IMR-90 (cell line): ENCODE results near the gene ARHGEF7. TPM values are rescaled to one million over a fixed set of nuclear protein-coding genes. Genes with fewer than 3 reads are reported as not detected.

Source experiments
- ATAC-seq: fragments of 200-7000 bp; cut with Tn5 transposase; 2 replicates; pipeline ENCODE4 v1.9.1; 2020; ENCODE audit warnings: low read depth, mild to moderate bottlenecking, moderate library complexity
- BruUV-seq: library from RNA; stranded (reverse); fragments of 400-500 nt; replicated peaks from 2 replicates; lab custom pipeline; 2021; lab: Mats Ljungman, UMichigan
- CTCF ChIA-PET: fragments of 300-600 bp; formaldehyde crosslinking; extraction: SDS; loops from one replicate; lab custom pipeline; 2021; ENCODE audit warnings: antibody characterized with exemption; lab: Yijun Ruan, JAX
- POLR2A ChIA-PET: fragments of 300-600 bp; sonication (Branson Sonifier 250); formaldehyde crosslinking; loops from one replicate; lab custom pipeline; 2022; ENCODE audit warnings: antibody characterized with exemption; ENCODE audit not compliant: unreplicated experiment; lab: Charles Lee
- DNase-seq: peaks from one replicate; pipeline ENCODE4 v3.0.0; 2013
- H2AFZ ChIP-seq: replicated peaks from 2 replicates; pipeline ENCODE3; 2013; ENCODE audit warnings: low read length, mild to moderate bottlenecking; ENCODE audit not compliant: poor library complexity
- H2AK5ac ChIP-seq: 2 replicates; pipeline ENCODE4 v1.6.1; 2013; ENCODE audit warnings: low read depth, low read length, inconsistent platforms
- H2AK9ac ChIP-seq: replicated peaks from 2 replicates; pipeline ENCODE3; 2013; ENCODE audit warnings: mild to moderate bottlenecking, low read depth, low read length, moderate library complexity; ENCODE audit not compliant: poor library complexity
- H2BK120ac ChIP-seq: 2 replicates; pipeline ENCODE4 v1.6.1; 2013; ENCODE audit warnings: low read depth, low read length, inconsistent platforms
- H2BK15ac ChIP-seq: 3 replicates; pipeline ENCODE4 v1.6.1; 2013; ENCODE audit warnings: low read depth, low read length, inconsistent platforms
- H2BK20ac ChIP-seq: 2 replicates; pipeline ENCODE4 v1.6.1; 2013; ENCODE audit warnings: low read depth, mild to moderate bottlenecking, inconsistent platforms, low read length, moderate library complexity
- H2BK5ac ChIP-seq: 2 replicates; pipeline ENCODE4 v1.6.1; 2013; ENCODE audit warnings: mild to moderate bottlenecking, low read depth, low read length, inconsistent platforms; ENCODE audit not compliant: poor library complexity, severe bottlenecking
- H3K14ac ChIP-seq: replicated peaks from 2 replicates; pipeline ENCODE4 v1.6.1; 2013; ENCODE audit warnings: low read depth, low read length, inconsistent platforms
- H3K18ac ChIP-seq: 2 replicates; pipeline ENCODE4 v1.6.1; 2013; ENCODE audit warnings: low read depth, low read length, control low read depth
- H3K23ac ChIP-seq: 2 replicates; pipeline ENCODE4 v1.6.1; 2013; ENCODE audit warnings: low read depth, low read length, inconsistent platforms
- H3K27ac ChIP-seq: 2 replicates; pipeline ENCODE4 v1.5.1; 2013; ENCODE audit warnings: mild to moderate bottlenecking, control low read depth, low read length; ENCODE audit not compliant: insufficient read depth
- H3K27me3 ChIP-seq: 2 replicates; pipeline ENCODE4 v1.6.1; 2013; ENCODE audit warnings: low read length; ENCODE audit not compliant: control insufficient read depth, insufficient read depth
- H3K36me3 ChIP-seq: 2 replicates; pipeline ENCODE4 v1.6.1; 2013; ENCODE audit warnings: low read length, mixed read lengths; ENCODE audit not compliant: control insufficient read depth, insufficient read depth
- H3K4ac ChIP-seq: 2 replicates; pipeline ENCODE4 v1.6.1; 2013; ENCODE audit warnings: low read depth, low read length, inconsistent platforms
- H3K4me1 ChIP-seq: 2 replicates; pipeline ENCODE4 v1.6.1; 2013; ENCODE audit warnings: low read length, mixed read lengths; ENCODE audit not compliant: control insufficient read depth, insufficient read depth
- H3K4me2 ChIP-seq: 2 replicates; pipeline ENCODE4 v1.6.1; 2013; ENCODE audit warnings: low read depth, mild to moderate bottlenecking, control low read depth, low read length, moderate library complexity
- H3K4me3 ChIP-seq: 2 replicates; pipeline ENCODE4 v1.5.1; 2013; ENCODE audit warnings: low read depth, mild to moderate bottlenecking, control low read depth, low read length, moderate library complexity; ENCODE audit not compliant: insufficient read depth
- H3K56ac ChIP-seq: 2 replicates; pipeline ENCODE4 v1.6.1; 2013; ENCODE audit warnings: low read length, inconsistent platforms; ENCODE audit not compliant: insufficient read depth; ENCODE audit errors: extremely low read depth
- H3K79me1 ChIP-seq, 2 experiments: 2 replicates each; pipeline ENCODE4 v1.6.1; 2013; ENCODE audit warnings: low read length in 2 of 2, inconsistent platforms in 1 of 2, low read depth in 1 of 2
- H3K9ac ChIP-seq: 2 replicates; pipeline ENCODE4 v1.6.1; 2013; ENCODE audit warnings: low read depth, low read length, control low read depth
- H3K9me1 ChIP-seq: 2 replicates; pipeline ENCODE4 v1.6.1; 2013; ENCODE audit warnings: low read length, inconsistent platforms; ENCODE audit not compliant: insufficient read depth
- H3K9me3 ChIP-seq: 2 replicates; pipeline ENCODE4 v1.6.1; 2013; ENCODE audit warnings: low read length; ENCODE audit not compliant: control insufficient read depth, insufficient read depth
- H4K20me1 ChIP-seq: 2 replicates; pipeline ENCODE4 v1.6.1; 2013; ENCODE audit warnings: low read length, inconsistent platforms; ENCODE audit not compliant: insufficient read depth
- H4K5ac ChIP-seq: 2 replicates; pipeline ENCODE4 v1.6.1; 2013; ENCODE audit warnings: mild to moderate bottlenecking, low read depth, low read length, control low read depth
- H4K8ac ChIP-seq, 2 experiments: 2 replicates each; pipeline ENCODE4 v1.6.1; 2013; ENCODE audit warnings: low read depth in 2 of 2, low read length in 2 of 2, control low read depth in 1 of 2, inconsistent platforms in 1 of 2
- H4K91ac ChIP-seq: 2 replicates; pipeline ENCODE4 v1.6.1; 2013; ENCODE audit warnings: low read depth, low read length, inconsistent platforms; ENCODE audit not compliant: insufficient read depth
- BHLHE40 ChIP-seq: fragments of 150-350 bp; IDR thresholded peaks from 2 replicates; pipeline ENCODE4 v1.6.1; 2016; ENCODE audit warnings: mild to moderate bottlenecking, low read depth, low read length
- CEBPB ChIP-seq: IDR thresholded peaks from 2 replicates; pipeline ENCODE4 v1.6.1; 2012; ENCODE audit warnings: low read depth, low read length, improper control_type of control experiment
- POLR2A ChIP-seq: IDR thresholded peaks from 2 replicates; pipeline ENCODE4 v1.6.1; 2012; ENCODE audit warnings: mild to moderate bottlenecking, low read depth, low read length
- RAD21 ChIP-seq: IDR thresholded peaks from 2 replicates; pipeline ENCODE4 v1.6.1; 2012; ENCODE audit warnings: low read length, improper control_type of control experiment
- RFX5 ChIP-seq: IDR thresholded peaks from 2 replicates; pipeline ENCODE4 v1.8.0; 2012; ENCODE audit warnings: low read depth, mild to moderate bottlenecking, low read length, moderate library complexity
- WGBS, 2 experiments: methylation state at CpG; one replicate each; pipeline versions ENCODE4 v1.1.5 to v1.1.7; 2013; ENCODE audit warnings: missing lambda C conversion rate in 2 of 2; ENCODE audit not compliant: insufficient read length in 1 of 2; ENCODE audit errors: extremely low coverage in 2 of 2; 5-methylcytosine and 5-hydroxymethylcytosine counted together
- dilution Hi-C: fragments of 300-500 bp; cut with HindIII; formaldehyde crosslinking; loops from one replicate; pipeline ENCODE4 v1.14.3; 2018; ENCODE audit warnings: low sequenced_read_pairs; ENCODE audit not compliant: unreplicated experiment
- in situ Hi-C: fragments of 300-500 bp; cut with MboI; formaldehyde crosslinking; loops from 3 replicates; pipeline ENCODE4 v1.14.3; 2019; ENCODE audit warnings: low sequenced_read_pairs, inconsistent platforms, mixed read lengths
- intact Hi-C: fragments of 100-400 bp; cut with micrococcal nuclease; formaldehyde crosslinking; loops from 2 replicates; pipeline ENCODE4 v1.10.0; 2022
- polyA plus RNA-seq, 3 experiments: library from polyadenylated mRNA; depleted of rRNA; stranded (reverse); fragments of >200 nt; gene quantifications; 2 replicates each; pipeline ENCODE4 v1.2.3, GENCODE V29; 2012; ENCODE audit warnings: low replicate concordance in 1 of 3
- total RNA-seq: library from RNA; depleted of rRNA; stranded (reverse); fragments of >200 nt; gene quantifications from 2 replicates; pipeline ENCODE4 v1.2.3, GENCODE V29; 2012

Gene ARHGEF7
- total and polyA plus RNA-seq, 2 of the 4 experiments (the other 2 are of a cell fraction): 32.9 to 59.0 TPM

DNA sequence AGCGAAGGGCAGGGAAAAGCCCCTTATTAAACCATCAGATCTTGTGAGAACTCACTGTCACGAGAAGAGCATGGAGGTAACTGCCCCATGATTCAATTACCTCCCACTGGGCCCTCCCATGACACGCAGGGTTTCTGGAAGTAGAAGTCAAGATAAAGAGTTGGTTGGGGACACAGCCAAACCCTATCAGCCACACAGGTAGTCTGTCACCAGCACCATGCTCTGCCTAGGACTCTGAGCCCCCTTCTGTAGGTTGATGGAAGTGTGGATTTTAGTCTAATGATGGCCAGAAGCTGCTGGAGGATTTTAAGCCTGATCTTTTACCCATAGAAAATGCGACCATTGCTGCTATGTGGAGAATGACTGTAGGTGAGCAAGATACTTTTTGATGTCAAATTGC, 60.8 kb downstream of the ARHGEF7 start:
- ATAC-seq (no peak), DNase-seq (no peak)
- no peak overlapping the region for H3K4me3 ChIP-seq
- H3K14ac ChIP-seq: no peak overlapping the region
- H3K79me1 ChIP-seq: peaks cover 59 to 96% of the 10 kb centered on the region in 2 experiments
- H2AK9ac ChIP-seq: no peak overlapping the region
- no peak overlapping the region for H4K91ac ChIP-seq
- H3K4me2 ChIP-seq: no peak overlapping the region
- POLR2A ChIA-PET: no interaction called here
- intact Hi-C loops (no loop called here), in situ Hi-C loops (no loop called here), dilution Hi-C loops (no loop called here)
- H3K18ac ChIP-seq: no peak overlapping the region
- CTCF ChIA-PET: interaction anchor here (0.6 kb wide), 1 partner anchor 1414 kb away, joined by 3 read pairs; no protein-coding TSS in a partner anchor
- H2BK20ac ChIP-seq: no peak overlapping the region
- H3K4ac ChIP-seq: no peak overlapping the region
- no peak overlapping the region for H2AK5ac ChIP-seq
- H2BK120ac ChIP-seq: no peak overlapping the region
- peaks cover 7% of the 10 kb centered on the region; the same call in 1 of the 2 replicates for H3K36me3 ChIP-seq
- WGBS, 2 experiments: no CpG with 5 or more reads among the region's 4 CpGs
- H3K23ac ChIP-seq: no peak overlapping the region
- no peaks in the 10 kb centered on the region for H3K27me3 ChIP-seq
- H3K9ac ChIP-seq: no peak overlapping the region
- H3K56ac ChIP-seq: no peak overlapping the region
- no peaks in the 10 kb centered on the region for H3K9me3 ChIP-seq
- TF ChIP-seq BHLHE40: no peak
- no peak for TF ChIP-seq RAD21
- TF ChIP-seq RFX5: no peak
- TF ChIP-seq CEBPB: no peak
- no peak for TF ChIP-seq POLR2A
- H2AFZ ChIP-seq: no peak overlapping the region
- peaks cover 11% of the 10 kb centered on the region for H3K4me1 ChIP-seq
- H3K9me1 ChIP-seq: peaks cover 35% of the 10 kb centered on the region
- H4K20me1 ChIP-seq: peaks cover 89% of the 10 kb centered on the region
- H4K5ac ChIP-seq: no peak overlapping the region
- no peak overlapping the region for H3K27ac ChIP-seq
- H2BK15ac ChIP-seq: no peak overlapping the region
- H4K8ac ChIP-seq: no peak overlapping the region
- no TSS peak for BruUV-seq
- no peak overlapping the region for H2BK5ac ChIP-seq
